PC-9 (cell line): Measurements from ENCODE around the gene TXNRD1.

ENCODE experiments used
- CTCF ChIP-seq: fragments of 200-600 bp; sonication (generic); conservative IDR thresholded peaks from 2 replicates; pipeline ENCODE4 v1.6.1; 2017; ENCODE audit warnings: mixed run types, antibody characterized with exemption, mild to moderate bottlenecking, moderate library complexity
- EZH2 ChIP-seq: fragments of 200-600 bp; sonication (generic); IDR thresholded peaks from 2 replicates; pipeline ENCODE4 v1.8.0; 2017; ENCODE audit warnings: antibody characterized with exemption, low read depth

DNA sequence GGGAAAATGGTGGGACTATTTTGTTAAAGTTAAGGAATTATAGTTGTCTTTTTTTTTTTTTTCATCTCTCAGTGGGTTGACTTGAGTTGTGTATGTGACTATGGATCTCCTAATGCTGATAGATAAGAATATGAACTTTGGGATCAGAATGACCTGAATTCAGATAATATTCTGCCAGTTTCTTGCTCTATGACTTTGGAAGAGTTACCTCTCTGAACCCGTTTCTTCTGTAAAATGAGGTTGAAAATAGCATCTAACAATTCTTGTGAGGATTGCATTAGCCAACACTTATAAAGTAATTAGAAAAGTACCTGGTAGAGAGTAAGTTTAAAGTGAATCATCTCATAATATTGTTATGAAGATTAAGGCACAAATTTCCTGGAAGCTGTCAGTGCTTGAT, 106.4 kb downstream of the TXNRD1 start:
- TF ChIP-seq CTCF: no peak
- no peak for TF ChIP-seq EZH2
